NOMO-1 treated with dmso at 0.1 percent for 144 hours (cell line): ENCODE results near the gene DOK5.

Source experiments
- DNase-seq: peaks from one replicate; lab custom pipeline; 2025; ENCODE audit not compliant: unreplicated experiment; lab: John Stamatoyannopoulos, UW

Gene DOK5

GRCh38 chr20:54606380-54606779, 131.0 kb downstream of the DOK5 start:
- peak; percentile 67 for DNase-seq

- DNase-seq = peak; percentile 34
These were observed 132.8 kb downstream of the DOK5 start for GRCh38 chr20:54608039-54608745.

GRCh38 chr20:54608943-54609342, 133.6 kb downstream of the DOK5 start:
- DNase-seq = no peak

GRCh38 chr20:54611708-54612412, 136.5 kb downstream of the DOK5 start:
- no peak for DNase-seq

GRCh38 chr20:54618412-54618811, 143.0 kb downstream of the DOK5 start:
- no peak for DNase-seq

GRCh38 chr20:54619181-54619580, 143.8 kb downstream of the DOK5 start:
- no peak for DNase-seq

GRCh38 chr20:54619682-54620081, 144.3 kb downstream of the DOK5 start:
- no peak for DNase-seq

GRCh38 chr20:54620611-54621010, 145.2 kb downstream of the DOK5 start:
- no peak for DNase-seq

- DNase-seq = no peak
These were observed 147.2 kb downstream of the DOK5 start for GRCh38 chr20:54622333-54623295.

- no peak for DNase-seq
These were observed 148.7 kb downstream of the DOK5 start for GRCh38 chr20:54623991-54624569.

GRCh38 chr20:54624706-54625390, 149.5 kb downstream of the DOK5 start:
- DNase-seq = no peak

GRCh38 chr20:54625497-54625896, 150.1 kb downstream of the DOK5 start:
- no peak for DNase-seq

GRCh38 chr20:54626126-54626525, 150.7 kb downstream of the DOK5 start:
- no peak for DNase-seq

- DNase-seq = no peak
These were observed 154.2 kb downstream of the DOK5 start for GRCh38 chr20:54629632-54630031.

GRCh38 chr20:54630582-54630981, 155.2 kb downstream of the DOK5 start:
- no peak for DNase-seq

GRCh38 chr20:54631059-54631458, 155.7 kb downstream of the DOK5 start:
- no peak for DNase-seq

GRCh38 chr20:54633374-54634355, 158.3 kb downstream of the DOK5 start:
- no peak for DNase-seq

GRCh38 chr20:54636575-54636974, 161.2 kb downstream of the DOK5 start:
- DNase-seq = no peak

- no peak for DNase-seq
These were observed 164.5 kb downstream of the DOK5 start for GRCh38 chr20:54639941-54640340.
